D721Med (cell line): Measurements from ENCODE around the gene LRRN3.

ENCODE experiments used
- DNase-seq: peaks from one replicate; pipeline ENCODE4 v3.0.0; 2011; ENCODE audit warnings: low spot score; ENCODE audit not compliant: insufficient read length
- FAIRE-seq: peaks from 2 replicates; lab custom pipeline; 2011; peaks lifted over from hg19 to GRCh38; lab: Jason Lieb, UNC
- CTCF ChIP-seq: IDR thresholded peaks from 2 replicates; pipeline ENCODE4 v1.5.1; 2012; ENCODE audit warnings: mild to moderate bottlenecking, control low read depth; ENCODE audit not compliant: insufficient read depth; ENCODE audit errors: missing control alignments

Gene LRRN3

GRCh38 chr7:111113263-111114017 is 22.5 kb downstream of the LRRN3 start:
- TF ChIP-seq CTCF = no peak
- FAIRE-seq = no peak

GRCh38 chr7:111115966-111116365 is 25.0 kb downstream of the LRRN3 start:
- DNase-seq (no peak), FAIRE-seq (no peak)
- TF ChIP-seq CTCF = no peak

More at GRCh38 chr7:111113263-111114017, 22.5 kb downstream of the LRRN3 start:
- DNase-seq = no peak

GRCh38 chr7:111126987-111127386 is 36.1 kb downstream of the LRRN3 start:
- DNase-seq (no peak), FAIRE-seq (no peak)
- TF ChIP-seq CTCF = no peak

- FAIRE-seq (no peak), DNase-seq (no peak)
- TF ChIP-seq CTCF = no peak
Measured at GRCh38 chr7:111129435-111129834, 38.5 kb downstream of the LRRN3 start.

- DNase-seq = no peak
Measured at GRCh38 chr7:111132833-111133232, 41.9 kb downstream of the LRRN3 start.

GRCh38 chr7:111137296-111138192 is 46.6 kb downstream of the LRRN3 start:
- DNase-seq (no peak), FAIRE-seq (no peak)
- TF ChIP-seq CTCF = no peak

More at GRCh38 chr7:111132833-111133232, 41.9 kb downstream of the LRRN3 start:
- no peak for TF ChIP-seq CTCF
- no peak for FAIRE-seq
